ENCODE data around the gene ZNF76.
"Not testable (repeated sequence)": the region's sequence is repeated elsewhere in the genome, so short reads cannot be mapped to it uniquely, and the experiment has no call there.

ZNF76 gene

GRCh38 chr6:35298625-35299140 is 39.1 kb downstream of the ZNF76 start:
- FAIRE-seq (no peak), DNase-seq (ENCODE audit: low spot score) (no peak)

- FAIRE-seq, result no peak
Observed at GRCh38 chr6:35299674-35300073, 40.1 kb downstream of the ZNF76 start.

GRCh38 chr6:35300848-35301247 is 41.3 kb downstream of the ZNF76 start:
- FAIRE-seq (no peak), DNase-seq (ENCODE audit: low spot score) (no peak)

More at GRCh38 chr6:35299674-35300073, 40.1 kb downstream of the ZNF76 start:
- DNase-seq (ENCODE audit: low spot score), result no peak

GRCh38 chr6:35302604-35303241 is 43.2 kb downstream of the ZNF76 start:
- no peak for DNase-seq (ENCODE audit: low spot score)
- no peak for FAIRE-seq

GRCh38 chr6:35304299-35304698 is 44.8 kb downstream of the ZNF76 start:
- no peak for DNase-seq (ENCODE audit: low spot score)
- no peak for FAIRE-seq

- DNase-seq (ENCODE audit: low spot score) (no peak), FAIRE-seq (no peak)
Observed at GRCh38 chr6:35305117-35305516, 45.6 kb downstream of the ZNF76 start.

GRCh38 chr6:35307138-35307537 is 47.6 kb downstream of the ZNF76 start:
- DNase-seq (ENCODE audit: low spot score); FAIRE-seq: not testable (repeated sequence)

GRCh38 chr6:35308543-35308942 is 49.0 kb downstream of the ZNF76 start:
- DNase-seq (ENCODE audit: low spot score); FAIRE-seq: not testable (repeated sequence)

GRCh38 chr6:35309611-35310264 is 50.2 kb downstream of the ZNF76 start:
- DNase-seq (ENCODE audit: low spot score) (no peak), FAIRE-seq (no peak)

GRCh38 chr6:35310265-35310831 is 50.8 kb downstream of the ZNF76 start:
- FAIRE-seq, result no peak
- no peak for DNase-seq (ENCODE audit: low spot score)

GRCh38 chr6:35311390-35312075 is 52.0 kb downstream of the ZNF76 start:
- DNase-seq (ENCODE audit: low spot score) (no peak), FAIRE-seq (no peak)

GRCh38 chr6:35312076-35312800 is 52.7 kb downstream of the ZNF76 start:
- FAIRE-seq, result no peak

GRCh38 chr6:35312807-35313206 is 53.3 kb downstream of the ZNF76 start:
- DNase-seq (ENCODE audit: low spot score) (no peak), FAIRE-seq (no peak)

More at GRCh38 chr6:35312076-35312800, 52.7 kb downstream of the ZNF76 start:
- no peak for DNase-seq (ENCODE audit: low spot score)

- DNase-seq (ENCODE audit: low spot score) (no peak), FAIRE-seq (no peak)
Observed at GRCh38 chr6:35317483-35318195, 58.1 kb downstream of the ZNF76 start.

- peak; percentile 55 for DNase-seq (ENCODE audit: low spot score)
- no peak for FAIRE-seq
Observed at GRCh38 chr6:35318196-35319171, 58.9 kb downstream of the ZNF76 start.

- no peak for FAIRE-seq
Observed at GRCh38 chr6:35319346-35320030, 60.0 kb downstream of the ZNF76 start.

GRCh38 chr6:35320031-35320410 is 60.5 kb downstream of the ZNF76 start:
- no peak for FAIRE-seq

More at GRCh38 chr6:35319346-35320030, 60.0 kb downstream of the ZNF76 start:
- DNase-seq (ENCODE audit: low spot score), result no peak

GRCh38 chr6:35321091-35321490 is 61.6 kb downstream of the ZNF76 start:
- FAIRE-seq (no peak), DNase-seq (ENCODE audit: low spot score) (no peak)

More at GRCh38 chr6:35320031-35320410, 60.5 kb downstream of the ZNF76 start:
- DNase-seq (ENCODE audit: low spot score), result no peak
